Panc1 (cell line): Measurements from ENCODE around the gene ALK. TPM values are rescaled to one million over a fixed set of nuclear protein-coding genes. Genes with fewer than 3 reads are reported as not detected.

Source experiments
- ATAC-seq: fragments of 200-7000 bp; cut with Tn5 transposase; 2 replicates; pipeline ENCODE4 v1.9.1; 2020; ENCODE audit warnings: mild to moderate bottlenecking, moderate library complexity
- BruUV-seq: library from RNA; stranded (reverse); fragments of 400-500 nt; replicated peaks from 2 replicates; lab custom pipeline; 2021; lab: Mats Ljungman, UMichigan
- CTCF ChIA-PET: fragments of 300-600 bp; sonication (Branson Sonifier 250); formaldehyde crosslinking; loops from one replicate; lab custom pipeline; 2022; ENCODE audit warnings: antibody characterized with exemption; lab: Charles Lee
- POLR2A ChIA-PET: fragments of 300-600 bp; sonication (Branson Sonifier 250); formaldehyde crosslinking; loops from one replicate; lab custom pipeline; 2022; ENCODE audit warnings: antibody characterized with exemption; lab: Charles Lee
- DNase-seq: peaks from one replicate; pipeline ENCODE4 v3.0.0-alpha.2; 2010; ENCODE audit warnings: low read depth, low spot score
- H3K27ac ChIP-seq: 2 replicates; pipeline ENCODE4 v1.5.1; 2011; ENCODE audit warnings: mild to moderate bottlenecking, low read length, inconsistent platforms
- H3K27me3 ChIP-seq: fragments of 200-500 bp; sonication (Bioruptor generic); 2 replicates; pipeline ENCODE4 v1.6.0; 2014; ENCODE audit warnings: low read length, inconsistent platforms; ENCODE audit not compliant: control insufficient read depth, insufficient read depth
- H3K36me3 ChIP-seq: fragments of 200-500 bp; sonication (Bioruptor generic); 2 replicates; pipeline ENCODE4 v1.5.1; 2014; ENCODE audit warnings: inconsistent platforms, mild to moderate bottlenecking, low read length, moderate library complexity; ENCODE audit not compliant: control insufficient read depth, insufficient read depth
- H3K4me1 ChIP-seq: 2 replicates; pipeline ENCODE4 v1.5.1; 2011; ENCODE audit warnings: inconsistent platforms, mild to moderate bottlenecking, low read length, moderate library complexity; ENCODE audit not compliant: control insufficient read depth, insufficient read depth
- H3K4me3 ChIP-seq, 2 experiments: 2 replicates each; pipeline ENCODE4 v1.5.1; 2011 to 2012; ENCODE audit warnings: low read depth in 2 of 2, low read length in 2 of 2, mild to moderate bottlenecking in 2 of 2, inconsistent platforms in 1 of 2, moderate library complexity in 1 of 2
- H3K9me3 ChIP-seq: fragments of 200-500 bp; sonication (Bioruptor generic); 2 replicates; pipeline ENCODE4 v1.5.1; 2014; ENCODE audit warnings: low read depth, mild to moderate bottlenecking, inconsistent platforms, low read length, moderate library complexity; ENCODE audit not compliant: control insufficient read depth, insufficient read depth
- CTCF ChIP-seq: fragments of 450-650 bp; IDR thresholded peaks from 2 replicates; pipeline ENCODE4 v1.5.1; 2017; ENCODE audit warnings: mild to moderate bottlenecking
- POLR2AphosphoS5 ChIP-seq: IDR thresholded peaks from 2 replicates; pipeline ENCODE4 v1.6.1; 2012; ENCODE audit warnings: mild to moderate bottlenecking, low read depth, low read length, moderate library complexity
- REST ChIP-seq, 2 experiments: IDR thresholded peaks; 2 replicates each; pipeline ENCODE4 v1.6.1; 2011 to 2012; ENCODE audit warnings: low read depth in 2 of 2, control low read depth in 1 of 2, low read length in 1 of 2, mild to moderate bottlenecking in 1 of 2, moderate library complexity in 1 of 2; ENCODE audit not compliant: insufficient read depth in 1 of 2
- SIN3A ChIP-seq: IDR thresholded peaks from 2 replicates; pipeline ENCODE4 v1.6.1; 2012; ENCODE audit warnings: low read depth, mild to moderate bottlenecking, low read length, moderate library complexity, borderline replicate concordance; ENCODE audit not compliant: insufficient read depth
- TCF7L2 ChIP-seq: IDR thresholded peaks from 2 replicates; pipeline ENCODE4 v1.6.1; 2011; ENCODE audit warnings: mild to moderate bottlenecking, low read depth, low read length, inconsistent platforms
- in situ Hi-C: cut with HindIII; loops from 2 replicates; pipeline ENCODE4 v1.10.0; 2016; ENCODE audit warnings: low sequenced_read_pairs, low pct_unique_long_range_greater_than_20kb
- intact Hi-C: fragments of 100-400 bp; cut with micrococcal nuclease; formaldehyde crosslinking; loops from one replicate; pipeline ENCODE4 v1.10.0; 2022; ENCODE audit not compliant: unreplicated experiment
- total RNA-seq: library from RNA; stranded (reverse); gene quantifications from one replicate; pipeline ENCODE4 v1.2.1, GENCODE V29; 2021; ENCODE audit not compliant: unreplicated experiment

The ALK gene
- total RNA-seq, 1 experiment from 2014 or later = not detected

DNA sequence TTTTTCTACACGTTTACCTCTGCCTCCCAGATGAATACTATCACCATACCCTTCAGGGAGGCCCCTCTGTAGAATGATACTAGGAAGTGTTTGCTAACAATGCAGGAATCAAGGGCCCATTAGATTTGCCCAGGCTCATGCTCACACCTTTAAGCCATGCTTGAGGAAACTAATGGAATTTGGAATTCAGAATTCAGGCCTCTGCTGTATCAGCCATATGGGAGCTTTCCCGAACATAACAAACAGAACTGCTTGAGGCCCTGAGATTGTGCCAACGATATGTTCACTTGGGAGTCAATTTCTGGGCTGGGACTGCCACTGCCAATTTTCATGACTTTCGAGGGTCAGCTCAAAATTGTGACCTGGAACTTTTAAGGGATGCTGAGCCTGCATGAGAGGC is 523.7 kb downstream of the ALK start:
- POLR2A ChIA-PET = no interaction called here
- in situ Hi-C loops = no loop called here
- ATAC-seq = no peak
- Histone ChIP-seq H3K9me3 (no peaks in the 10 kb centered on the region), H3K36me3 (no peaks in the 10 kb centered on the region), H3K4me3 (no peak overlapping the region), H3K27ac (no peak overlapping the region), H3K27me3 (no peaks in the 10 kb centered on the region; the same call in 1 of the 2 replicates), H3K4me1 (no peaks in the 10 kb centered on the region)
- TF ChIP-seq POLR2AphosphoS5 (no peak), TCF7L2 (no peak), REST (IDR thresholded peaks at IDR 0.05; ENCODE audit: insufficient read depth in 1 of 2, low read depth in 2 of 2, low read length in 1 of 2) (no peak), CTCF (no peak), SIN3A (no peak)
- DNase-seq = no peak
- intact Hi-C loops = no loop called here
- BruUV-seq = no TSS peak
- CTCF ChIA-PET = no interaction called here

- BruUV-seq = no TSS peak
- in situ Hi-C loops = no loop called here
- intact Hi-C loops = no loop called here
- Histone ChIP-seq H3K36me3 (no peaks in the 10 kb centered on the region), H3K4me3 (no peak overlapping the region), H3K9me3 (no peaks in the 10 kb centered on the region), H3K27me3 (no peaks in the 10 kb centered on the region; the same call in 1 of the 2 replicates), H3K4me1 (no peaks in the 10 kb centered on the region), H3K27ac (no peak overlapping the region)
- POLR2A ChIA-PET = no interaction called here
- DNase-seq = no peak
- ATAC-seq = no peak
- no peak for TF ChIP-seq CTCF
- no peak for TF ChIP-seq REST (IDR thresholded peaks at IDR 0.05; ENCODE audit: insufficient read depth in 1 of 2, low read depth in 2 of 2, low read length in 1 of 2)
- TF ChIP-seq TCF7L2 = no peak
- TF ChIP-seq SIN3A = no peak
- no peak for TF ChIP-seq POLR2AphosphoS5
- CTCF ChIA-PET = no interaction called here
These were observed 524.3 kb downstream of the ALK start for GRCh38 chr2:29397039-29397438.
